Measurements from ENCODE around the gene SCNM1. TPM values are rescaled to one million over a fixed set of nuclear protein-coding genes. Genes with fewer than 3 reads are reported as not detected.

SCNM1 gene
- total and polyA plus RNA-seq, 4 donors, result 4.8 to 14.3 (median 10.5) TPM

- TF ChIP-seq MAX (IDR thresholded peaks at IDR 0.05), result no peak
- TF ChIP-seq RAD21 (IDR thresholded peaks at IDR 0.05), result peak in 1 of 2 donors; percentile 35
Observed at GRCh38 chr1:151146412-151147131, 19.4 kb upstream of the SCNM1 start, which contains the start of gene SEMA6C (continued).

DNA sequence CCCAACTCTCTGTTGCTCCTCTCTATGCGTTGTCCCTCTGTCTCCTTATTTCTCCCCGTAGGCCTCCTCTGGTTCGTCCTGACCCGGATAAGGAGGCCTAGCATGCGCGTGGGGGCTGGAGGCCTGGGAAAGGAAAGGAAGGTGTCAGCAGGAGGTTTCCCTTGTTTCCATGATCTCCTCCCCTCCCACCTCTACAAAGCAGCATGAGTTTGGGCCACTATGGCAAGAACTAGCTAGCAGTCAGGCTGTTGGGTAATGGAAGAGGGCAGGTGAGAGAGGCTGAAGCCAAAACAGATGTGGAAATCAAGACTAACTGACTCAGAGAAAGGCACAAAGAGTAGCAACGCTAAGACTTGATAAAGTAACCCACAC, 18.8 kb upstream of the SCNM1 start:
- DNase-seq (ENCODE audit: low spot score), result no peak
- Histone ChIP-seq H3K27me3 (ENCODE audit: control insufficient read depth in 4 of 4, insufficient read depth in 4 of 4, low read length in 3 of 4) (no peaks in the 10 kb centered on the region), H3K9ac (ENCODE audit: low read depth in 1 of 2, low read length in 2 of 2) (peak overlapping the region in 1 of 2 donors; percentile 12), H3K9me3 (ENCODE audit: control insufficient read depth in 4 of 4, low read length in 3 of 4) (no peaks in the 10 kb centered on the region), H3K27ac (ENCODE audit: low read depth in 1 of 2, low read length in 2 of 2) (peak overlapping the region; percentile 40 to 75), H3K4me3 (ENCODE audit: low read depth in 1 of 3, low read length in 3 of 3) (peak overlapping the region; percentile 64 to 68 (median 65)), H3K4me1 (ENCODE audit: control insufficient read depth in 4 of 4, insufficient read depth in 4 of 4, low read length in 3 of 4) (peaks cover 0 to 25% (median 16%) of the 10 kb centered on the region in 4 donors), H3K36me3 (ENCODE audit: control insufficient read depth in 4 of 4, insufficient read depth in 3 of 4, low read depth in 1 of 4, low read length in 3 of 4) (peaks cover 0 to 2% (median 0%) of the 10 kb centered on the region in 4 donors)
- TF ChIP-seq FOXA1 (IDR thresholded peaks at IDR 0.05), result no peak
- TF ChIP-seq RAD21 (IDR thresholded peaks at IDR 0.05), result no peak
- TF ChIP-seq RXRA (IDR thresholded peaks at IDR 0.05), result no peak
- TF ChIP-seq FOXA2 (IDR thresholded peaks at IDR 0.05), result no peak
- TF ChIP-seq EGR1 (IDR thresholded peaks at IDR 0.05; ENCODE audit: low read depth in 2 of 2), result no peak
- TF ChIP-seq GABPA (IDR thresholded peaks at IDR 0.05 in 1 of 2, conservative IDR thresholded peaks at IDR 0.05 in 1 of 2), result no peak
- no peak for TF ChIP-seq HNF4G (IDR thresholded peaks at IDR 0.05)
- WGBS, result 12% methylated on average over 7 of the region's 7 CpGs

GRCh38 chr1:151147665-151148064, 18.3 kb upstream of the SCNM1 start:
- no peak for DNase-seq (ENCODE audit: low spot score)
- peak overlapping the region in 1 of 3 donors; percentile 65 for H3K4me3 ChIP-seq (ENCODE audit: low read depth in 1 of 3, low read length in 3 of 3)
- TF ChIP-seq JUND (IDR thresholded peaks at IDR 0.05) (peak in 1 of 2 donors; percentile 39), SP1 (IDR thresholded peaks at IDR 0.05) (peak; percentile 86), RAD21 (IDR thresholded peaks at IDR 0.05) (no peak), HNF4A (conservative IDR thresholded peaks at IDR 0.05) (peak; percentile 75 to 89), HNF4G (IDR thresholded peaks at IDR 0.05) (peak; percentile 81), FOXA2 (IDR thresholded peaks at IDR 0.05) (peak; percentile 8)
- peaks cover 0 to 25% (median 16%) of the 10 kb centered on the region in 4 donors for H3K4me1 ChIP-seq (ENCODE audit: control insufficient read depth in 4 of 4, insufficient read depth in 4 of 4, low read length in 3 of 4)
- 50% methylated on average over 2 of the region's 2 CpGs for WGBS
- H3K36me3 ChIP-seq (ENCODE audit: control insufficient read depth in 4 of 4, insufficient read depth in 3 of 4, low read depth in 1 of 4, low read length in 3 of 4), result peaks cover 0 to 2% (median 0%) of the 10 kb centered on the region in 4 donors
- H3K9me3 ChIP-seq (ENCODE audit: control insufficient read depth in 4 of 4, low read length in 3 of 4), result no peaks in the 10 kb centered on the region
- H3K27ac ChIP-seq (ENCODE audit: low read depth in 1 of 2, low read length in 2 of 2), result peak overlapping the region; percentile 40 to 75
- no peaks in the 10 kb centered on the region for H3K27me3 ChIP-seq (ENCODE audit: control insufficient read depth in 4 of 4, insufficient read depth in 4 of 4, low read length in 3 of 4)
- H3K9ac ChIP-seq (ENCODE audit: low read depth in 1 of 2, low read length in 2 of 2), result peak overlapping the region in 1 of 2 donors; percentile 12

- Histone ChIP-seq H3K4me3 (ENCODE audit: low read depth in 1 of 3, low read length in 3 of 3) (peak within 1 kb of the TSS in 2 of 3 donors; percentile 6 to 24), H3K9me3 (ENCODE audit: control insufficient read depth in 4 of 4, low read length in 3 of 4) (no peaks in the 10 kb centered on the region), H3K27me3 (ENCODE audit: control insufficient read depth in 4 of 4, insufficient read depth in 4 of 4, low read length in 3 of 4) (no peaks in the 10 kb centered on the region), H3K27ac (ENCODE audit: low read depth in 1 of 2, low read length in 2 of 2) (peak within 1 kb of the TSS; percentile 58 to 74), H3K36me3 (ENCODE audit: control insufficient read depth in 4 of 4, insufficient read depth in 3 of 4, low read depth in 1 of 4, low read length in 3 of 4) (peaks cover 2 to 33% (median 10%) of the 10 kb centered on the region in 4 donors), H3K9ac (ENCODE audit: low read depth in 1 of 2, low read length in 2 of 2) (peak within 1 kb of the TSS; percentile 1 to 64), H3K4me1 (ENCODE audit: control insufficient read depth in 4 of 4, insufficient read depth in 4 of 4, low read length in 3 of 4) (peaks cover 0 to 3% (median 0%) of the 10 kb centered on the region in 4 donors)
- TF ChIP-seq REST (IDR thresholded peaks at IDR 0.05) (no peak), JUND (IDR thresholded peaks at IDR 0.05) (no peak), HNF4A (conservative IDR thresholded peaks at IDR 0.05) (no peak), MAX (IDR thresholded peaks at IDR 0.05) (no peak), CTCF (IDR thresholded peaks at IDR 0.05; ENCODE audit: low read depth, low read length, missing input control) (no peak), FOXA2 (IDR thresholded peaks at IDR 0.05) (no peak), YY1 (IDR thresholded peaks at IDR 0.05) (no peak), EGR1 (IDR thresholded peaks at IDR 0.05; ENCODE audit: low read depth in 2 of 2) (no peak), FOXA1 (IDR thresholded peaks at IDR 0.05) (no peak), RXRA (IDR thresholded peaks at IDR 0.05) (no peak)
- WGBS, result 57% methylated on average over 4 of the region's 4 CpGs
- peak; percentile 66 for DNase-seq (ENCODE audit: low spot score)
Observed at GRCh38 chr1:151156515-151156819, 9.5 kb upstream of the SCNM1 start, which contains the start of gene TNFAIP8L2. TSS of gene TNFAIP8L2 (plus strand) at chr1:151156649. CDS start at chr1:151158698, 2,049 bp downstream.

All from liver (tissue), 9 donors.